HTR-8/SVneo (cell line): ENCODE measurements around the gene JAZF1.

ENCODE experiments used
- DNase-seq: peaks from one replicate; pipeline ENCODE4 v3.0.0; 2011; ENCODE audit warnings: low spot score, mixed read lengths; ENCODE audit not compliant: insufficient read length
- FAIRE-seq: peaks from 2 replicates; lab custom pipeline; 2011; peaks lifted over from hg19 to GRCh38; lab: Jason Lieb, UNC

JAZF1 gene

GRCh38 chr7:27960415-27960814 lies 220.2 kb downstream of the JAZF1 start:
- FAIRE-seq (no peak), DNase-seq (no peak)

GRCh38 chr7:27958933-27959548 lies 221.6 kb downstream of the JAZF1 start:
- DNase-seq: no peak
- FAIRE-seq: no peak

GRCh38 chr7:27955596-27955995 lies 225.0 kb downstream of the JAZF1 start:
- FAIRE-seq: no peak
- no peak for DNase-seq

GRCh38 chr7:27955011-27955410 lies 225.6 kb downstream of the JAZF1 start:
- FAIRE-seq: no peak
- DNase-seq: no peak

GRCh38 chr7:27953777-27954176 lies 226.8 kb downstream of the JAZF1 start:
- DNase-seq (no peak), FAIRE-seq (no peak)

GRCh38 chr7:27953361-27953760 lies 227.2 kb downstream of the JAZF1 start:
- peak; percentile 38 for FAIRE-seq

GRCh38 chr7:27952456-27953285 lies 227.9 kb downstream of the JAZF1 start:
- no peak for FAIRE-seq

More at GRCh38 chr7:27953361-27953760, 227.2 kb downstream of the JAZF1 start:
- no peak for DNase-seq

GRCh38 chr7:27950123-27950522 lies 230.5 kb downstream of the JAZF1 start:
- no peak for DNase-seq
- no peak for FAIRE-seq

More at GRCh38 chr7:27952456-27953285, 227.9 kb downstream of the JAZF1 start:
- DNase-seq: no peak

- DNase-seq (no peak), FAIRE-seq (no peak)
Measured at GRCh38 chr7:27948861-27949260, 231.7 kb downstream of the JAZF1 start.

GRCh38 chr7:27947586-27948278 lies 232.9 kb downstream of the JAZF1 start:
- DNase-seq (no peak), FAIRE-seq (no peak)

- no peak for DNase-seq
- FAIRE-seq: no peak
Measured at GRCh38 chr7:27946351-27946750, 234.2 kb downstream of the JAZF1 start.

- FAIRE-seq (no peak), DNase-seq (no peak)
Measured at GRCh38 chr7:27945058-27945795, 235.4 kb downstream of the JAZF1 start.

- FAIRE-seq (no peak), DNase-seq (no peak)
Measured at GRCh38 chr7:27944643-27945042, 236.0 kb downstream of the JAZF1 start.

GRCh38 chr7:27943241-27943640 lies 237.4 kb downstream of the JAZF1 start:
- DNase-seq (no peak), FAIRE-seq (no peak)

GRCh38 chr7:27942711-27943110 lies 237.9 kb downstream of the JAZF1 start:
- FAIRE-seq (no peak), DNase-seq (no peak)

- no peak for DNase-seq
- FAIRE-seq: peak; percentile 23
Measured at GRCh38 chr7:27941522-27941921, 239.1 kb downstream of the JAZF1 start.

- DNase-seq (no peak), FAIRE-seq (no peak)
Measured at GRCh38 chr7:27940341-27940740, 240.3 kb downstream of the JAZF1 start.

- no peak for DNase-seq
- no peak for FAIRE-seq
Measured at GRCh38 chr7:27939893-27940292, 240.7 kb downstream of the JAZF1 start.

- no peak for DNase-seq
- FAIRE-seq: no peak
Measured at GRCh38 chr7:27936768-27937102, 243.9 kb downstream of the JAZF1 start.

GRCh38 chr7:27936047-27936767 lies 244.4 kb downstream of the JAZF1 start:
- no peak for FAIRE-seq
- DNase-seq: no peak
